NCI-H82 treated with DMSO at 0.1 percent for 48 hours (cell line): ENCODE measurements around the gene ZNF655.
A peak's percentile ranks its signal among the peaks of the same experiment; 100 is the strongest.
"Not testable (repeated sequence)": the region's sequence is repeated elsewhere in the genome, so short reads cannot be mapped to it uniquely, and the experiment has no call there.

Experiments used
- DNase-seq: peaks from one replicate; lab custom pipeline; 2025; ENCODE audit not compliant: unreplicated experiment; lab: John Stamatoyannopoulos, UW

ZNF655 gene

GRCh38 chr7:99558306-99559174 lies at the start of gene ZNF655:
Gene ZNF655 (plus strand): TSS chr7:99558642. CDS start chr7:99560560, 1,918 bp downstream.
- peak; percentile 73 for DNase-seq

- no peak for DNase-seq
Measured at GRCh38 chr7:99514050-99514449, 44.4 kb upstream of the ZNF655 start.

GRCh38 chr7:99521399-99521798 lies 37.0 kb upstream of the ZNF655 start:
- no peak for DNase-seq

- no peak for DNase-seq
Measured at GRCh38 chr7:99525713-99526440, 32.6 kb upstream of the ZNF655 start.

- no peak for DNase-seq
Measured at GRCh38 chr7:99531354-99531765, 27.1 kb upstream of the ZNF655 start.

GRCh38 chr7:99535667-99536066 lies 22.8 kb upstream of the ZNF655 start:
- no peak for DNase-seq

GRCh38 chr7:99539213-99539811 lies 19.1 kb upstream of the ZNF655 start:
- DNase-seq: no peak

- DNase-seq: no peak
Measured at GRCh38 chr7:99540542-99540941, 17.9 kb upstream of the ZNF655 start.

GRCh38 chr7:99541212-99541611 lies 17.2 kb upstream of the ZNF655 start:
- no peak for DNase-seq

GRCh38 chr7:99543081-99543671 lies 15.3 kb upstream of the ZNF655 start:
- no peak for DNase-seq

GRCh38 chr7:99543916-99544315 lies 14.5 kb upstream of the ZNF655 start:
- no peak for DNase-seq

- not testable (repeated sequence) for DNase-seq
Measured at GRCh38 chr7:99545308-99545707, 13.1 kb upstream of the ZNF655 start.

GRCh38 chr7:99549545-99549944 lies 8.9 kb upstream of the ZNF655 start:
- DNase-seq: not testable (repeated sequence)

- DNase-seq: no peak
Measured at GRCh38 chr7:99551334-99551733, 7.1 kb upstream of the ZNF655 start.

- peak; percentile 63 for DNase-seq
Measured at GRCh38 chr7:99551767-99552463, 6.5 kb upstream of the ZNF655 start, which contains the start of gene FAM200A. Gene FAM200A (minus strand): TSS chr7:99552114. CDS start chr7:99548407, 3,707 bp downstream.

GRCh38 chr7:99553039-99553438 lies 5.4 kb upstream of the ZNF655 start:
- no peak for DNase-seq

- DNase-seq: no peak
Measured at GRCh38 chr7:99554939-99555338, 3.5 kb upstream of the ZNF655 start.

- DNase-seq: no peak
Measured at GRCh38 chr7:99557196-99557607, 1.2 kb upstream of the ZNF655 start.

- DNase-seq: no peak
Measured at GRCh38 chr7:99557940-99558305, 519 bp upstream of the ZNF655 start.

GRCh38 chr7:99559175-99559915 lies 903 bp downstream of the ZNF655 start:
- no peak for DNase-seq
